MG63 (cell line): ENCODE measurements around the gene PSMG1. TPM values are rescaled to one million over a fixed set of nuclear protein-coding genes. Genes with fewer than 3 reads are reported as not detected.

Source experiments
- DNase-seq: peaks from one replicate; pipeline ENCODE4 v3.0.0-alpha.2; 2020
- H3K27me3 ChIP-seq: fragments of 250-450 bp; sonication (Bioruptor Pico); 2 replicates; pipeline ENCODE4 v1.5.1; 2020; ENCODE audit warnings: mild to moderate bottlenecking, moderate library complexity
- H3K36me3 ChIP-seq: fragments of 250-450 bp; sonication (Bioruptor Pico); 2 replicates; pipeline ENCODE4 v1.5.1; 2020; ENCODE audit warnings: mild to moderate bottlenecking, moderate library complexity
- H3K4me3 ChIP-seq: fragments of 250-450 bp; sonication (Bioruptor Pico); 2 replicates; pipeline ENCODE4 v1.5.1; 2020; ENCODE audit warnings: mild to moderate bottlenecking, moderate library complexity
- H3K9me3 ChIP-seq: fragments of 250-450 bp; sonication (Bioruptor Pico); 2 replicates; pipeline ENCODE4 v1.5.1; 2020; ENCODE audit warnings: mild to moderate bottlenecking, moderate library complexity
- total RNA-seq: library from RNA; depleted of rRNA; stranded (reverse); fragments of >200 nt; shearing (Covaris generic); gene quantifications from 2 replicates; pipeline ENCODE4 v1.2.3, GENCODE V29; 2014; ENCODE audit warnings: low replicate concordance

Gene PSMG1
- total RNA-seq, 1 experiment from 2014 or later = 248 TPM

DNA sequence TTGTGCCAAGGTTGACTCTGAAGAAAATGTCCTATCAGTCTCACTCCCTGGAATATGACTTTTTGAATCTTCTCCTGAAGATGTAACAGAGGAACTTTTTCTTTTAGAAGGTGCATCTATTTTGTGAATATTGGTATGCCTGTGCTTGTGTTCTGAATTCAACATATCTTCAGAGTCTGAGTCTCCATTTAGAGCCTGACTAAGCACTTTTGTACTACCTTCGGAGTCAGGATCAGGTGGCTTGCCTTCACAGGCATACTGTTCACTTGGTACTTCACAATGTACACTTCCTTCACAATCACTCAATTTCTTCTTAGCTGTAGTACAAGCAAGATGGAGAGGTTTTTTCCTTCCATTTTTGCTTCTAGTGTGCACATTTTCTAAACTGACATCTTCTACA is 13.6 kb upstream of the PSMG1 start:
- Histone ChIP-seq H3K4me3 (no peak overlapping the region), H3K36me3 (peaks cover 87% of the 10 kb centered on the region), H3K9me3 (no peaks in the 10 kb centered on the region), H3K27me3 (no peaks in the 10 kb centered on the region)
- DNase-seq = no peak

DNA sequence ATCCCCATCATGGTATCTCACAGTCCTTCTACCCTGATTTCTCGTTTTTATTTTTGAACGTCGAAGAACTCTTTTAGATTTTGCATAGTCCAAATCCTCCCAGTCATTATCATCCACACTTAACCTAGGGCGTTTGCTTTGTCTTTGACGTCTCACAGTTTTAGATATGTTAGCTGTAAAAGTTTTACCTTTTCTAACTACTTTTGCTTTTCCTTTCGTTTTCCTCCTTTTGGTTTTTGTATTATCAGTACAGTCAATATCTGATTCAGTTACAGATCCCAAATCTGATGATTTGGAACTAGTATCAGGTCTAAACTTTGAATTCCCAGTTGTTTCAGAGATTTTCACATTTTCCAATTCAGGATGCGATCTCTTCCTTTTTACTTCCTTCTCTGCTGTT is 13.1 kb upstream of the PSMG1 start:
- Histone ChIP-seq H3K36me3 (peaks cover 84% of the 10 kb centered on the region), H3K4me3 (no peak overlapping the region)

DNA sequence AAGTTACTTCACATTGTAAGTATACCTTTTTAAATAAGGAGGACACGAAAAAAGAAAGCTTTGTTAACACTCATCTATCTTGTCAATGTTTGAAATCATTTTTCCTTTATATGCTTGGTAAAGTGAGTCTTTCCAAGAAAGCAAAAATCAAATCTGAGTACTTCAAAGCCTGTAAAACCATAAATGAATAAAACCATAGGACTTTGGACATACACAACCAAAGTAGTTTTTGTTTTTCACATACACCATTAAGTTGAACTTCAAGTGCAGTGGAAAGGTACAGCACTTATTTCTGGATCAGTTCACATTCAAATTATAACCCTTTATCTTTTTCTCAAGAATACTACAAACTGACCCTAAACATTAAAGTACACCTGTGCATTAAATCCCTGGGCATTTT is 10.1 kb upstream of the PSMG1 start:
- Histone ChIP-seq H3K36me3 (peaks cover 56% of the 10 kb centered on the region), H3K27me3 (no peaks in the 10 kb centered on the region), H3K4me3 (no peak overlapping the region), H3K9me3 (no peaks in the 10 kb centered on the region)
- no peak for DNase-seq

More for the DNA sequence above, 13.1 kb upstream of the PSMG1 start:
- DNase-seq = no peak
- Histone ChIP-seq H3K27me3 (no peaks in the 10 kb centered on the region), H3K9me3 (no peaks in the 10 kb centered on the region)

DNA sequence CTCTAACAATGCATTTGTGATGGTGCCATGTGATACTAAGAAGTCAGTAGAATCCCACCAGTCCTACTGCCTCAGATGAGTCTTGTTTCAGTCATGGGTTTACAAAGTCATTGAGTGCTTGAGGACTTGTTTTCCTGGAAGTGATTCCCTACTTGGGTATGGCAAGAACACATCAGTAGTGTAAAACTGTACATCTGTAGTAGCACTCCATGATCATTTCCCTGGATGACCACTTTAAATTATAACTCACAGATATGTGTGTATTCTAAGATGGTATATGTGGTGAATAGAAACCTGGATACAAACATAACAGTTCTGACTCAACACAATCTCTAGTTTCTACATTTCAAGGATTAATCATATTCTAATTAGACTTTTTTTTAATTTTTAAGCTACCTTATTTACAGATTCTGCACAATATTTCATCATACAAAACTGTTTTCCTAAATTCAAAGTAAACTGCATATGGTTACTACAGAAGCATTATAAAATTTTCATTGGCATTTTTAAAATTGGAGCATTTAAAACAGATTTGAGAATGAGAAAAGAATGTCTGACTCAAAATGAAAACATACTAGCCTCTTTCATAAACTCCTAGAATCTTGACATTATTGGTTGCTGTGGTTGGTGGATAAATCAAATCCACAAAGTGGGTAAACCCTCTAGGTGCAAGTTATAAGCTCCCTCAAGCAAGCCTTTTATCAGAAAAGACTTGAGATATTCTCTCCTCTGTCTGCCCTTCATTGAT is 6.8 kb upstream of the PSMG1 start:
- Histone ChIP-seq H3K36me3 (peaks cover 24% of the 10 kb centered on the region), H3K4me3 (no peak overlapping the region), H3K9me3 (no peaks in the 10 kb centered on the region), H3K27me3 (no peaks in the 10 kb centered on the region)
- no peak for DNase-seq

DNA sequence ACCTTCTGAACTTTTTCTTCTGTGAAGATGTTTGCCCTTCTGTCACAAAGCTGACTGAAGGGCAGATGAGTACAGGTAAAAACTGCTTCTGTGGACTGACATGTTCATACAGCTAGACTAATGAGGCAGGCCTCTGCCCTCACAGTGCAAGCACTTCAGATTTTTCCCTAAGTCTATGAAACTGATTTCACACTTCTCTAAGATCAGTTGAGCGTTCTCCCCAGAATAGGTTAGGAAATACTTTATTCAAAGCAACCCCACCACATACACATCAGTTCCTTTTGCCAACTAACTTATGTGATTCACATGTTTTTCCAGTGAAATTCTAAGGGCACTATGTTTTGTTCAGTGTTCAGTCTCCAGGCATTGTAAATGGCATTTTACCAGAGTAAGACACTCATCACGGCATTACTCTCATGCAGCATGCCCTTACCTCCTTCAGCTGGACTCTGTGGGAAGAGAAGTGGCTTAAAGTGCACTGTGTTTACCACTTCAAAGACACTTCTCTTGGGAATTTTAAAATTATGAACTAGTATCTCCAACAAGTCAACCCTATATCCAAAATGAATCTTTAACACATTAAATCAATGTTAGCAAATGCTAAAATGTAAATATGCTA is 5.4 kb upstream of the PSMG1 start:
- no peak overlapping the region for H3K4me3 ChIP-seq
- peaks cover 14% of the 10 kb centered on the region for H3K36me3 ChIP-seq
- H3K27me3 ChIP-seq = no peaks in the 10 kb centered on the region
- no peaks in the 10 kb centered on the region for H3K9me3 ChIP-seq
- DNase-seq = no peak

DNA sequence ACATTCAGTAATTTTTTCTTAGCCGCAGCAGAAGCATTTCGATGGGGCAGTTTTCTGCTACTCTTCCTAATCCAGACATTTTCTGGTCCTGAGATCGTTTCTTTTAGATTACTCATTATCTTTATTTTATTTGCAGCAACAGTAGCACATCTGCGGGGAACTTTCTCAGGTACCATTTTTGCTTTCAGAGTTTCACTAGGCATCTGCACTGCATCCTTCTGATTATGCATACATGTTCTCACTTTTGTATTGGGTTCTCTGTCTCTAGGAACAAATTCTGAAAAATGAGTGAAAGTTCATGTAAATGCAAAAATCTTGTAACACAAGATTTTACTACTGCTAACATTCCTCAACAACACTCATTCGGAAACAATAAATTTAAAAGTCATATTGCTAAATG is 3.9 kb upstream of the PSMG1 start:
- Histone ChIP-seq H3K4me3 (no peak overlapping the region), H3K9me3 (no peaks in the 10 kb centered on the region), H3K36me3 (peaks cover 6% of the 10 kb centered on the region; the same call in 1 of the 2 replicates), H3K27me3 (no peaks in the 10 kb centered on the region)
- no peak for DNase-seq

DNA sequence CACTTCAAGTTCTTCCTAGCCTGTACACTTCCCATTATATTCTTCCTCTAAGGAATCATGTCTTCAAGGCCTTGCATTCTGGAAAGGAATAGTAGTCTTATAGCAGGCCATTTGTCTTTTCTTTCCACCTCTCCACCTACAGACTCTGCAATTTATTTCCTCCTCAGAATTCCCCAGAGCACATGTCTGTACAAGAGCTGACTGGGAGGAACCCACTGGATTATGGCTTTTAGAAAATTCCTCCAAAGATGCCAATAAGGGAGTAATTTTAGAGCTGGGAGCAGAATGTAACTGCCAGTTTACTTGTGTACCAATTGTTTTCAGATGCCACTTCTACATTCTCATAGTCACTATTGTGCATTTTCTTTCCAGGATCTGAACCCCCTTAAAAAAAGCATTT is 3.4 kb upstream of the PSMG1 start:
- H3K36me3 ChIP-seq = peaks cover 2% of the 10 kb centered on the region; the same call in 1 of the 2 replicates
- DNase-seq = no peak
- no peaks in the 10 kb centered on the region for H3K27me3 ChIP-seq
- no peak overlapping the region for H3K4me3 ChIP-seq
- H3K9me3 ChIP-seq = no peaks in the 10 kb centered on the region

DNA sequence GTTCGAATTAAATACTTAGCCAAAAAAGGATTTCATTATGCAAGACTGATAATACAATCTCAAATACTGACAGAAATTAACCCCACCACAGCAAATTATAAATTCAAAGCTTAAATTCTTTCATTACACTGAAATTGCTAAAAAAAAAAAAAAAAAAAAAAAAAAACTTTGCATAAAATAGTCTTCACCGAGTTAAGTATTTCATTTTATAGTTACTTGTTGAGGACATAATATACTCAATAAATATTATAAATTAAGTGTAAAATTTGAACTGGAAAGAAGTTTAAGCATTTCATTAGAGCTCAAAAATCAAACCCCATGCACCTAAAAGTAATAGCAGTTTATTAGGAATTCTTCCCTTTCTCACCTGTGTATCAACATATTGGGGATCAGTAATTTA is 1.9 kb upstream of the PSMG1 start:
- H3K4me3 ChIP-seq = no peak overlapping the region; the same call in 1 of the 2 replicates
- DNase-seq = no peak
- H3K27me3 ChIP-seq = no peaks in the 10 kb centered on the region
- H3K9me3 ChIP-seq = no peaks in the 10 kb centered on the region
- peaks cover 12% of the 10 kb centered on the region for H3K36me3 ChIP-seq

DNA sequence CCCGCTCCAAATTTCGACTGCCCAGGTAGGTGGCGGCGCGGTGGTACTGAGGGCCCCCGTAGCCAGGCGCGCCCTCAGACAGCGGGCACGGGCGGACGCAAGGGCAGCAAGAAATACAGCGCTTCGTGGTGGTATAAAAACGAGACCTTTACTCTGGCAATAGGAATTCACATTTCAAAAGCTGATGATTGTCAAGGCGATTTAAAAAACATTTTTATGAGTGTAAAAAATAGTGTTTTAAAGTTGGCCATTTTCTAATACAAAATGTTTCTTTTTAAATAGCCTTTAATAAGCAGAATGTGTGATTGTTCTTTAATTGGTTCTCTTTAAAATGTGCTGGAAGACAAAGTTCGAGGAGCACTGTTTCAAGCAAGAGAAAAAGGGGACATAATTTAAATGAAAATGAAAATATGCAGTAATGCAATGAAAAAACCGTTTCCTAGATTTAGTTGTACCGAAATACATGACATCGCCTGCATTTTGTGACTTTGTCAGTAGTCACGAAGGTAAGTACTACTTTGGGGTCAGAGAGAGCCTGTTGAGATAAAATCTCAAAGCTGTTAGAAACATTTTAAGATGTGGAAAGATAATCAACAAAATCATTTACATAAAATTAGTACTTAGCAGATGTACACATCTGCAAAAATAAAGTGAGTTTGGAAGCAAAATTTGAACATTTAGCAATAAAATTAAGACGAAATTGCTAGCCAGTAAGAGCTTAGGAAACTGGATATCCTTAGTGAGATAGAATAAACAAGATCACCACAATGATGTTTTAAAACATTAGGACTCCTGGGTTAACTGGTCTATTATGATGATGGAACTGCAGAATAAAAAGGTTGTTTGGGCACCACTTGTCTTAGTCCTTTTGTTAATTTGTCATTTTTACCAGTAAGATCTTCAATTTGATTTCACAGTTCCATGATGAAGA is 1.1 kb upstream of the PSMG1 start:
- no peaks in the 10 kb centered on the region for H3K27me3 ChIP-seq
- no peak for DNase-seq

DNA sequence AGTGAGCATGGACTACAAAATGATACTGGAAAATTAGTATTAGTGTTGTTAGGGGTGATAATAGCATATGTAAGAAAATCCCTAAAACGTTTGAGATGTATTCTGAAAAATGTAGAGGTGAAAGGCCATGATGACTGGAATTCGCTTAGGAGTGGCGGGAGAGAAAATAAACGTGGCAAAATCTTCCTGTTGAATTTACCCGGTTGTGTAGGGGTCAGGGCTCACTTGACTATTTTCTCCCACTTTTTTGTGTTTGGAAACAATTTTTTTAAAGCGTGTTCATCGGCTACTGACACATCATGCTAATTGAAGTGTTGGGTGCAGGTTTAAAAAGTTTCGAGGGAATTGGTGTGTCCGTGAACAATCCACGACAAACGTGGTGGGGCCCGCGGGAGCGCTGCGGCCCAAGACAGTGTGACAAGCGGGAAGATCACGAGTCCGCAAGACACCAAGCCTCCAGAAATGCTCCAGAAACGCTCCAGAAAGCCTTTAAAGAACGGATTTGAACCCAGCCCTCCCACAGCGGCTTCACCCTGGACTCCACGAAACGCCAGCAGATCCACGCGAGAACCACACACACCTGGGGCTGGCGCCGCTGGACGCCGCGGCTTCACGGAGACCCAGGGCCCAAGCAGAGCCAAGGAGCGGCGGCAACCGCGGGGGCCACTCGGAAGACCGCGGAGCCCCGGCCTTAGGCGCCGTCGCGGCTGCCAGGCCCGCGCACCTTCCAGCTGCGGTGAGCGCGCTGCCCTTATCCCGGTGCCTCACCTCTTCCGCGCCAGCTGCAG is 573 bp downstream of the PSMG1 start:
- no peaks in the 10 kb centered on the region for H3K9me3 ChIP-seq
- H3K27me3 ChIP-seq = no peaks in the 10 kb centered on the region
- DNase-seq = no peak
- H3K36me3 ChIP-seq = peaks cover 36% of the 10 kb centered on the region
- peak overlapping the region; percentile 91 for H3K4me3 ChIP-seq

More for the DNA sequence above, 1.1 kb upstream of the PSMG1 start:
- Histone ChIP-seq H3K4me3 (peak overlapping the region; percentile 91), H3K36me3 (peaks cover 21% of the 10 kb centered on the region), H3K9me3 (no peaks in the 10 kb centered on the region)

DNA sequence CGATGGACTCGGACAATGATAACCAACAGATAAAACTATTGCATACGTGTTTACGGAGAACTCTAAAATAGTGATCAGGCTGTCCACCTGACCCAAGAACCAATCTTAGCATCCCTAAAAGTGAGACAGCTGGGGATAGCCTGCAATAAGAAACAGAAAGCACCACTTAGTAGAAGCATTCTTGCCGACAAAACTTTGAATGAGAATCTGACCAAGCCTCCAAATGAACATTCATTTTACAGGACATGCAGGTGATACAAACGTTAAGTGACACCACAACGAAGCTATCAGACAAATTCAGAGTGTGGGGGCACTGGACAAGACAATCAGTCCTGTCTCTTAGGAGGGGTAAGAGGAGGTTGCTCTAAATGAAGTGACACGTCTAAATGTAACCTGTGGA is 1.2 kb downstream of the PSMG1 start:
- no peaks in the 10 kb centered on the region for H3K27me3 ChIP-seq
- H3K9me3 ChIP-seq = no peaks in the 10 kb centered on the region
- H3K4me3 ChIP-seq = peak overlapping the region; percentile 91
- no peak for DNase-seq
- peaks cover 42% of the 10 kb centered on the region for H3K36me3 ChIP-seq

DNA sequence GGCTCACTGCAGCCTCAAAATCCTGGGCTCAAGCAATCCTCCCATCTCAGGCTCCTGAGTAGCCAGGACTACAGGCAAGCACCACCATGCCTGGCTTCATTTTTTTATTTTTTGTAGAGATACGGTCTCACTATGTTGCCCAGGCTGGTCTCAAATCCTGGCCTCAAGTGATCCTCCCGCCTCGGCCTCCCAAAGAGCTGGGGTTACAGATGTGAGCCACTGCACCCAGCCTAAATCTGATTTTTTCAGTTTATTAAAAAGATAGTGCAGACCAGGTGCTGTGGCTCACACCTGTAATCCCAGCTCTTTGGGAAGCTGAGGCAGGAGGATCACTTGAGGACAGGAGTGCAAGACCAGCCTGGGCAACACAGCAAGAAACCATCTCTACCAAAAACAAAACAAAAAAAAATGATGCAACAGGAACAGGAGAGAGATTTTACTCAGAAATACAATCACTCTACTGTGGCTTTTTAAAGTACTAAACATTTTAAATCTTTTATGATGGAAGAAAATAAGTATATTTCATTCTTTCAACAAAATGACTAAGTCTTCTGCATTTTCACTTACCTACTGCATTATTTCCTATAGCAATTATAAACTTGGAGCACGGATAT is 1.9 kb downstream of the PSMG1 start:
- DNase-seq = no peak

DNA sequence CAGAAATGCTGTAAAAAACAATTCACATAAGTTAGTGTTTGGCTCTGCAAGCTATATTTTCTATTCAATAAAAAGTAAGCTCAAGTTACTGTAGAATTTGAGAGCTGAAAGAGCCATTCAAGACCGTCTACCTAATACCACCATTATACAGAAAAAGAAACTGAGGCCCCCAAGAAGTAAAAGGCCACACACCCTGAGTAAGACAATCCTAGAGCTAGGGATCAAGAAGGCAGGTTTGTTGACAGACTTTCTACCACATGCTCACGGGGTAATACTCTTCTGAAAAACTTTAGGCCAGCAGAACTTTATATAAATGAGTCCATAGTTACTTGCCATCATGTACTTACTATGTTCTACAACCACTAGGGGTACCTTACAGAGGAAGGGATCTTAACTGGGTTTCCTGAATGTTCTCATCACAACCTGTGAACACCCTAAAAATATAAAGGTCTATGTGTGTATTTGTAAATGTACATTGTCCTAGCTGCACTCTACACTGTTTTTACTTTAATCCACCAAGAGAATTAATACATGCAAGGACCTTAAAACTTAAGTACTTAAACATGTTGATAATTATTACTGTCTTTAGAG is 2.7 kb downstream of the PSMG1 start:
- H3K36me3 ChIP-seq = peaks cover 57% of the 10 kb centered on the region
- no peaks in the 10 kb centered on the region for H3K9me3 ChIP-seq
- no peaks in the 10 kb centered on the region for H3K27me3 ChIP-seq
- no peak overlapping the region for H3K4me3 ChIP-seq
- no peak for DNase-seq

More for the DNA sequence above, 1.9 kb downstream of the PSMG1 start:
- Histone ChIP-seq H3K9me3 (no peaks in the 10 kb centered on the region), H3K36me3 (peaks cover 49% of the 10 kb centered on the region), H3K27me3 (no peaks in the 10 kb centered on the region), H3K4me3 (peak overlapping the region; percentile 91)

DNA sequence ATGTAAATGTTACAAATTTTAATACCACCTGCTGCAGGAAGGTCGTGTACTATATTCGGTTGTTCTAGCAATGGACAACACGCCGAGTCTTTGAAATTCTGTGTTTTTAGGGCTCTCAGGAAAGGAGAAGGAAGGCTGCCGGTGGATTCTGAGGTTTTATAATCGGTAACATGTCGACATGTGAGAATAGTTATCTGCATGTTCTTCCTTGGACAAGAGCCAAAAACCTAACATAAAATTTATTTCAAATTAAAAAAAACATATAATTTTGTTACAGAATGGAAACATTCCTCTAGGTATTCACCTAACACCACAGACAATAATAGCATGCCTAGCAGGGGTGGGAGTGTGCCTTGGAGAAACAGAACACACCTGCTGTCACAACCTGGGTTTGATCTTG is 4.8 kb downstream of the PSMG1 start:
- H3K36me3 ChIP-seq = peaks cover 73% of the 10 kb centered on the region
- DNase-seq = no peak
- no peaks in the 10 kb centered on the region for H3K27me3 ChIP-seq
- H3K9me3 ChIP-seq = no peaks in the 10 kb centered on the region
- H3K4me3 ChIP-seq = no peak overlapping the region

DNA sequence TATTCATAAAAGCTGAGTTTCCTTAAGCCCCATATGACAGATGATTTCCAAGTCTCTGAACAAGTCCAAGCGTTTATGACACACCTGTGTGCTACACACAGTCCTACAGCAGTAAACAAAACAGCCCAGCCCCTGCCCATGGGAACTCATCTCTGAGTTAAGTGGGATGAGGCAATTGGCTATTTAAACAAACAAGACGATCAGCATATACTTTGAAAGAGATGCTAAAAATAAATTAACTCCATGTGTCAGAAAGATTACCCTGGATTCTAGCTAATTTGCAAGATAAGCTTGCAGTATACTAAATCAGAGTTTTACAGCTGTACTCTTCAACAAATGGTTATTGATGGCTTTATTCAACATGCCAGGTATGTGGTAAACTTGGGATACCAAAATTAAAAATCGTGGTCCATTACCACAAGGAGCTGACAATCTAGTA is 7.0 kb downstream of the PSMG1 start:
- H3K27me3 ChIP-seq = no peaks in the 10 kb centered on the region
- H3K9me3 ChIP-seq = no peaks in the 10 kb centered on the region
- H3K4me3 ChIP-seq = no peak overlapping the region
- DNase-seq = no peak
- H3K36me3 ChIP-seq = peaks cover 87% of the 10 kb centered on the region

DNA sequence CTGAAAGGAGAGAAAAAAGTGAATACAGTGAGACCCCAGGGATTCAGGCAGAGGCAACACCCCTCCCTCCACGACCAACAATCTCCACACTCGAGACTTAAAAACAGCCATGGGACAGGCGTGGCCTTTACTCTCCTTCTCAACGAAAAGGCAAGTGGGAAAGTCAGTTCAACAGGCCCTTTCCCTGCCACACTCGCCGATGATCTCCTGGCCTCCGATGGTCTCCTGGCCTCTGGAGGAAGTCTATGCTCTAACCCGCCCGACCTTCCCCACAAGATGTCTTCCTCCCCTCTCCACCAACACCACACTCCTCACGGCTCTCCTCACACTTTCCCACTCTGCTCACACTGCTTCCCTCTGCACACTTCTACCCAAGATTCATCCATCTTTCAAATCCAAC is 7.6 kb downstream of the PSMG1 start:
- DNase-seq = no peak
- Histone ChIP-seq H3K4me3 (no peak overlapping the region), H3K27me3 (no peaks in the 10 kb centered on the region), H3K36me3 (peaks cover 87% of the 10 kb centered on the region), H3K9me3 (no peaks in the 10 kb centered on the region)
